Loucy (cell line): Measurements from ENCODE around the gene CTNNA2.
"Not testable (repeated sequence)": the region's sequence is repeated elsewhere in the genome, so short reads cannot be mapped to it uniquely, and the experiment has no call there.

Experiments used
- H2AFZ ChIP-seq: fragments of 200-600 bp; sonication (generic); 2 replicates; pipeline ENCODE4 v1.6.0; 2016; ENCODE audit warnings: antibody characterized with exemption, mild to moderate bottlenecking, low read length, moderate library complexity
- H3F3A ChIP-seq: fragments of 200-600 bp; 2 replicates; pipeline ENCODE4 v1.6.0; 2016; ENCODE audit warnings: antibody characterized with exemption, low read depth, mild to moderate bottlenecking
- H3K27me3 ChIP-seq: fragments of 200-600 bp; sonication (generic); 2 replicates; pipeline ENCODE4 v1.6.1; 2014; ENCODE audit warnings: low read length, mild to moderate bottlenecking; ENCODE audit not compliant: insufficient read depth, poor library complexity, severe bottlenecking
- H3K36me3 ChIP-seq: fragments of 200-600 bp; sonication (generic); 2 replicates; pipeline ENCODE4 v1.6.1; 2016; ENCODE audit warnings: low read length; ENCODE audit not compliant: insufficient read depth
- H3K4me1 ChIP-seq: fragments of 200-600 bp; sonication (generic); 2 replicates; pipeline ENCODE4 v1.5.1; 2014; ENCODE audit warnings: low read length, mild to moderate bottlenecking; ENCODE audit not compliant: insufficient read depth, poor library complexity, severe bottlenecking
- H3K4me2 ChIP-seq: fragments of 200-600 bp; sonication (generic); 2 replicates; pipeline ENCODE4 v1.6.0; 2014; ENCODE audit warnings: antibody characterized with exemption, low read length, low read depth, mild to moderate bottlenecking; ENCODE audit not compliant: poor library complexity, severe bottlenecking
- H3K4me3 ChIP-seq: fragments of 200-600 bp; sonication (generic); 2 replicates; pipeline ENCODE4 v1.5.1; 2014; ENCODE audit warnings: low read length, mild to moderate bottlenecking, mixed read lengths; ENCODE audit not compliant: poor library complexity, severe bottlenecking
- H3K79me2 ChIP-seq: fragments of 200-600 bp; sonication (generic); 2 replicates; pipeline ENCODE4 v1.6.1; 2014; ENCODE audit warnings: low read length; ENCODE audit not compliant: insufficient read depth
- H3K9ac ChIP-seq: fragments of 200-600 bp; sonication (generic); 2 replicates; pipeline ENCODE4 v1.6.0; 2014; ENCODE audit warnings: mild to moderate bottlenecking, low read depth, low read length, moderate library complexity; ENCODE audit not compliant: poor library complexity, severe bottlenecking
- H3K9me2 ChIP-seq: fragments of 200-600 bp; sonication (generic); replicated peaks from 2 replicates; pipeline ENCODE4 v1.6.1; 2016; ENCODE audit warnings: low read depth, low read length, mixed read lengths
- H3K9me3 ChIP-seq: fragments of 200-600 bp; sonication (generic); 2 replicates; pipeline ENCODE4 v1.6.1; 2014; ENCODE audit warnings: mild to moderate bottlenecking, antibody characterized with exemption, low read length, low read depth; ENCODE audit not compliant: insufficient read depth
- H4K20me1 ChIP-seq: fragments of 200-600 bp; sonication (generic); 2 replicates; pipeline ENCODE4 v1.6.0; 2014; ENCODE audit warnings: antibody characterized with exemption, low read length, mild to moderate bottlenecking; ENCODE audit not compliant: insufficient read depth, poor library complexity, severe bottlenecking
- CTCF ChIP-seq: fragments of 200-600 bp; sonication (generic); conservative IDR thresholded peaks from 2 replicates; pipeline ENCODE4 v1.5.1; 2014; ENCODE audit warnings: mild to moderate bottlenecking, antibody characterized with exemption, low read length
- EZH2phosphoT487 ChIP-seq: fragments of 200-600 bp; IDR thresholded peaks from 2 replicates; pipeline ENCODE4 v1.6.1; 2018; ENCODE audit warnings: antibody characterized with exemption, mild to moderate bottlenecking, moderate library complexity, borderline replicate concordance

Gene CTNNA2

DNA sequence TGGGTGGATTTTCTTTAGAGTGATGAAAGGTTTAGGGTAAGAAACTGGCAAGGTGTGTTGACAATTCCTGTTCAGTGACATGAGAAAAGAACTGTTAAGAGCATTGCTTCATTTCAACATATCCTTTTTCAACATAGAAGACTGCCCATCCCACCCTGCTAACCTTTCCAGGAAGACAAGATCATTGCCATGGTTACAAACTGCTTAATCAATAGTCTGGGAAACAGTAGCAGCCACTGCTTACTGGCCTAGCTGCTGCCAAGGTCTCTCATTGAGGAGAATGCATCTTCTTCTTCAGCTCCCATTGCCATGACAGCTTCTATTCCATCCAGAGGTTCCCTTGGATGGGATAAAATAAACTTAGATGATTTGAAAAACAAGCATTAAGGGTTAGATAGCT is 579.6 kb downstream of the CTNNA2 start:
- Histone ChIP-seq H3K9me3 (no peaks in the 10 kb centered on the region), H3K79me2 (no peaks in the 10 kb centered on the region), H3K9ac (no peak overlapping the region), H3F3A (no peaks in the 10 kb centered on the region), H3K9me2 (no peaks in the 10 kb centered on the region), H3K4me3 (no peak overlapping the region), H3K36me3 (no peaks in the 10 kb centered on the region), H3K27me3 (no peaks in the 10 kb centered on the region), H3K4me2 (no peak overlapping the region), H2AFZ (no peak overlapping the region), H4K20me1 (no peaks in the 10 kb centered on the region), H3K4me1 (no peaks in the 10 kb centered on the region)
- TF ChIP-seq EZH2phosphoT487 (no peak), CTCF (no peak)

DNA sequence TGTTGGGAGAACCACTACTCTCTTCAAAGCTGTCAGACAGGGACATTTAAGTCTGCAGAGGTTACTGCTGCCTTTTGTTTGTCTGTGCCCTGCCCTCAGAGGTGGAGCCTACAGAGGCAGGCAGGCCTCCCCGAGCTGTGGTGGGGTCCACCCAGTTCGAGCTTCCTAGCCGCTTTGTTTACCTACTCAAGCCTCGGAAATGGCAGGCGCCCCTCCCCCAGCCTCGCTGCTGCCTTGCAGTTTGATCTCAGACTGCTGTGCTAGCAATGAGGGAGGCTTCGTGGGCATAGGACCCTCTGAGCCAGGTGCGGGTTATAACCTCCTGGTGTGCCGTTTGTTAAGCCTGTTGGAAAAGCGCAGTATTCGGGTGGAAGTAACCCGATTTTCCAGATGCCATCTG is 585.7 kb downstream of the CTNNA2 start:
- H3K36me3 ChIP-seq, H3K4me3 ChIP-seq, H3K4me1 ChIP-seq, H3K27me3 ChIP-seq, H3K9me3 ChIP-seq, H4K20me1 ChIP-seq, H3K79me2 ChIP-seq, H3F3A ChIP-seq, H3K9ac ChIP-seq, H3K4me2 ChIP-seq, H3K9me2 ChIP-seq, H2AFZ ChIP-seq: not testable (repeated sequence)

- H3K4me3 ChIP-seq = no peak overlapping the region
- TF ChIP-seq CTCF = no peak
- TF ChIP-seq EZH2phosphoT487 = no peak
- no peak overlapping the region for H2AFZ ChIP-seq
- H3K9me2 ChIP-seq = no peaks in the 10 kb centered on the region
- no peaks in the 10 kb centered on the region for H3K27me3 ChIP-seq
- H3K79me2 ChIP-seq = no peaks in the 10 kb centered on the region
- no peak overlapping the region for H3K4me2 ChIP-seq
- H3K9ac ChIP-seq = no peak overlapping the region
- no peaks in the 10 kb centered on the region for H3K9me3 ChIP-seq
- no peaks in the 10 kb centered on the region for H3K36me3 ChIP-seq
- no peaks in the 10 kb centered on the region for H3K4me1 ChIP-seq
- H4K20me1 ChIP-seq = no peaks in the 10 kb centered on the region
- no peaks in the 10 kb centered on the region for H3F3A ChIP-seq
Observed at GRCh38 chr2:80102026-80102425, 589.2 kb downstream of the CTNNA2 start.

GRCh38 chr2:80105015-80105640 is 592.3 kb downstream of the CTNNA2 start:
- Histone ChIP-seq H3K4me2 (no peak overlapping the region), H2AFZ (no peak overlapping the region), H3K9me2 (no peaks in the 10 kb centered on the region), H3K4me3 (no peak overlapping the region), H3K9ac (no peak overlapping the region), H3F3A (no peaks in the 10 kb centered on the region), H4K20me1 (no peaks in the 10 kb centered on the region), H3K36me3 (no peaks in the 10 kb centered on the region), H3K27me3 (no peaks in the 10 kb centered on the region), H3K4me1 (no peaks in the 10 kb centered on the region), H3K79me2 (no peaks in the 10 kb centered on the region), H3K9me3 (no peaks in the 10 kb centered on the region)
- TF ChIP-seq EZH2phosphoT487 = no peak
- TF ChIP-seq CTCF = no peak
